Activated CD4-positive, alpha-beta T cell treated with anti-CD3 and anti-CD28 coated beads, Interleukin-2, amount 50 U/mL, for 4 hours (primary cell): Measurements from ENCODE around the gene TEX261.
"Not testable (repeated sequence)": the region's sequence is repeated elsewhere in the genome, so short reads cannot be mapped to it uniquely, and the experiment has no call there.

ENCODE experiments used
- DNase-seq, 2 experiments: peaks; one replicate each; pipeline ENCODE4 v3.0.0-alpha.2; 2020

TEX261 gene

DNA sequence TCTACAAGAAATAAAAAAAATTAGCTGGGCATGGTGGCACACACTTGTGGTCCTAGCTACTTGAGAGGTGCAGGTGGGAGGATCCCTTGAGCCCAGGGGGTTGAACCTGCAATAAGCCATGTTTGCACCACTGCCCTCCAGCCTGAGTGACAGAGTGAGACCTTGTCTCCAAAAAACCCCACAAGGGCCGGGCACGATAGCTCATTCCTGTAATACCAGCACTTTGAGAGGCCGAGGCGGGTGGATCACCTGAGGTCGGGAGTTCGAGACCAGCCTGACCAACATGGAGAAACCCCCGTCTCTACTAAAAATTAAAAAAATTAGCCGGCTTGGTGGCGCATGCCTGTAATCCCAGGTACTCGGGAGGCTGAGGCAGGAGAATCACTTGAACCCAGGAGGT lies 5.3 kb upstream of the TEX261 start:
- DNase-seq, result not testable (repeated sequence)

- DNase-seq, result no peak
These were observed 4.7 kb upstream of the TEX261 start for GRCh38 chr2:70999362-70999761.

DNA sequence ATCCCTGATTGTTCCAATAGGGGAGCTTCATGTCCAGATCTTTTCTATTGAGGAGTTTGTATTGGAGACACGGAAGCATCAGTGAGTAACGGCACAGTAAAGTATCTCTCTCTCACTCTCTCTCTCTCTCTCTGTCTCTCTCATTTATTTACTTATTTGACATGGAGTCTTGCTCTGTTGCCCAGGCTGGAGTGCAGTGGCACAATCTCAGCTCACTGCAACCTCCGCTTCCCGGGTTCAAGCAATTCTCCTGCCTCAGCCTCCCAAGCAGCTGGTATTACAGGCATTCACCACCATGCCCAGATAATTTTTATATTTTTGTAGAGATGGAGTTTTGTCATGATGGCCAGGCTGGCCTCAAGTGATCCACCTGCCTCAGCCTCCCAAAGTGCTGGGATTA lies 4.2 kb upstream of the TEX261 start:
- not testable (repeated sequence) for DNase-seq

GRCh38 chr2:70995426-70995729 lies 705 bp upstream of the TEX261 start:
- peak; percentile 44 to 48 for DNase-seq

DNA sequence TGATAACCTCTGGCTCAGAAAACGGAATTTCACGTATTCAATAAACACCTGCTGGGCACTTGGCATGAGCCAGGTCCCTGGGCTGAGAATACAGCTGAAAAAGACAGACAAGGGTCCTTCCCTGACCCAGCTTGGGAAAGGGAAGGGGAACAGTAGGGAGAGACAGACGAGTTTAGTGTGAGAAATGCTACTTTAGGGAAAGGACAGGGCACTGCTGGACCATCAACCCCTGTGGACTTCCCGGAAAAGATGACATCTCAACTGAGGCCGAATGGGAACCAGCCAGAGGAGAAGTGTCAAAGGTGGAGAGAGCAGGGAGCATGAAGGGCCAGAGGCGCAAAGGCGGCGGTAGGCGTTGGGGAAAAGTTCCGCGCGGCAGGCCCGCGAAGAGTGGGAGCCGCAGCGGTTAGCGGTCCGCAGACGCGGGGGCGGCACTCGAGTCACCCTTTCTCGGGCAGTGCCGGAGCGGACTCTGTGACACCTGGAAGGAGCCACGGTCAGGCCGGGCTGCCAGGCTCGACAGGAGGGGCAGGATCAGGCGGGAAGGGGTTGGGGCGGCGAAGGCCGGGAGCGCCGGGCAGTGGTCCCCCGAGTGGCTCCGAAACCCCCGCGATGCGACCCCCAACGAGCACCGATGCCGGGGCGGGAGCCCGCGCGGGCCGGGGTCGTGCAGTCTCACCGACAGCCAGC lies 519 bp downstream of the TEX261 start:
- DNase-seq, result peak in 1 of 2 experiments; percentile 35

DNA sequence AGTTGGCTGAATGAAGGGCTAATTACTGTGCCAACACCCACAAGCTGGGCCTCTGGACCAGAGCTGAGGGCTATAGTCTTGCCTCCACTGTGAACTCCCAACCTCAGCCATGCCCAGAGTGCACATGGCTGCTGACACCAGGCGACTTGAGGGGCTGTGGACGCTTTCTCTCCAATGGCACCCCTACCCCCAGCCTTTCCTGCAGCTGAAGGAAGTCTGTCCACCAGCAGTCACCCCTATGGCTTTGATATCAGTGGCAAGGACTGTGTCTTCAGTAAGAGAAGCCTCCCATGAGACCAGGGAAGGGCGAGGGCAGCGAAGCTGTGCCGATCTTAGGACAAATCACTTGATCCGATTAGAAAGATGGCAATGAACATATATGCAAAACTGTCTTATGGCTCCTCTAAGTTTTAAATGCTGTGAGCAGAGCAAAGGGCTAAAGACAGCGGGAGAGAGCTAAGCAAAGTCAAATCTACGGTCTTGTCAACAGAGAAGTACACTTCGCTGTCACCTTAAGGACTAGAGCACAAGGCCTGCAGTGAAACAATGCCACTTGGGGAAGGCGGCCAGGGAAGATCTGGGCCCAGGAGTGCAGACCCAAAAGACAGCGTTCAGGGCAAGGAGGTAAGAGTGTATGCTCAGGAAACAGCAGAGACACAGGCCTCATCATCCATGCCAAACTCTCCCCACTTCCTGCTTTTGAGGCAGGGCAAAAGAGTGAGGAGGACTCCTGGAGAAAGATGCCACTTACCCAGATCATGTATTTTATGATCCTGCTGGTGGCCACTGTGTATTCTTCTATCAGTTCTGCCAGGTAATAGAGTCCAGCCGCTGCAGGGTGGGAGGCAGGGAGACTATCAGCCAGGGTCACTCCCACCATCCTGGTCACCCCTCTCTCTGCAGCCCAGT lies 1.5 kb downstream of the TEX261 start:
- no peak for DNase-seq

DNA sequence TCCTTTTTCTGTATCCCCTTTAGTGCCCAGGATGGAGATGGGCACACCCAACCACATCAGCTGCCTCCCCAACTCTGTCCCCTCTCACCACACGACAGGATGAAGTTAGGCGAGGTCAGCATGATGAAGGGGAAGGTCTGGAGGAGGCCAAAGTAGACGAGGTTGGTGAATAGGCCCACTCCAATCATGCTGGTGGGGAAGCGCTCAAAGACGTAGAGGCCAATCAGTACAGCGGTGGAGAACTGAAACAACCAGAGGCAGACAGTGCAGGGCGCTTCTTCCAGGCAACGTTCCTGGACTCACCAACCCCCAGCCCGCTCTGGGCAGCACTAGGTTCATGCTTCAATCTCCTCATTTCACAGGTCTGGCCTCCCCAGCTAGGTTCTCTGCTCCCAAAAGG lies 2.9 kb downstream of the TEX261 start:
- no peak for DNase-seq

GRCh38 chr2:70991142-70991541 lies 3.5 kb downstream of the TEX261 start:
- DNase-seq, result no peak

DNA sequence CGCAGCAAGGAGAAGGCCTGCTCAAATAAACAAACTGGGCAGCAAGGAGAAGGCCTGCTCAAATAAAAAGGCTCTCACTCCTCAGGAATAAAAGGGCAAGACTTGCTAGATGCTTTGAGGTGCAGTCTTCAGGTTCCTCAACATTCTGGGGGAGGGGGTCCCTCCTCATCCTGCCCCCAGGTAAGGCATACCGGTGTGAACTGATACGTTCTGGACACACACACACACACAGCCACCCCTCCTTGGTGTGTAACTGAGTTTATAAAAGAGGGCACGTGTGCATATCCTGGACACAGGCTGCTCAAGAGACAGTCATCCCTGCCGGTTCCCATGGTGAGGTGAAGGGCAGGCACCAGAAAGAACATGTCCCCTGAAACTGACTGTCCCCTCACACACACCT lies 4.5 kb downstream of the TEX261 start:
- no peak for DNase-seq

DNA sequence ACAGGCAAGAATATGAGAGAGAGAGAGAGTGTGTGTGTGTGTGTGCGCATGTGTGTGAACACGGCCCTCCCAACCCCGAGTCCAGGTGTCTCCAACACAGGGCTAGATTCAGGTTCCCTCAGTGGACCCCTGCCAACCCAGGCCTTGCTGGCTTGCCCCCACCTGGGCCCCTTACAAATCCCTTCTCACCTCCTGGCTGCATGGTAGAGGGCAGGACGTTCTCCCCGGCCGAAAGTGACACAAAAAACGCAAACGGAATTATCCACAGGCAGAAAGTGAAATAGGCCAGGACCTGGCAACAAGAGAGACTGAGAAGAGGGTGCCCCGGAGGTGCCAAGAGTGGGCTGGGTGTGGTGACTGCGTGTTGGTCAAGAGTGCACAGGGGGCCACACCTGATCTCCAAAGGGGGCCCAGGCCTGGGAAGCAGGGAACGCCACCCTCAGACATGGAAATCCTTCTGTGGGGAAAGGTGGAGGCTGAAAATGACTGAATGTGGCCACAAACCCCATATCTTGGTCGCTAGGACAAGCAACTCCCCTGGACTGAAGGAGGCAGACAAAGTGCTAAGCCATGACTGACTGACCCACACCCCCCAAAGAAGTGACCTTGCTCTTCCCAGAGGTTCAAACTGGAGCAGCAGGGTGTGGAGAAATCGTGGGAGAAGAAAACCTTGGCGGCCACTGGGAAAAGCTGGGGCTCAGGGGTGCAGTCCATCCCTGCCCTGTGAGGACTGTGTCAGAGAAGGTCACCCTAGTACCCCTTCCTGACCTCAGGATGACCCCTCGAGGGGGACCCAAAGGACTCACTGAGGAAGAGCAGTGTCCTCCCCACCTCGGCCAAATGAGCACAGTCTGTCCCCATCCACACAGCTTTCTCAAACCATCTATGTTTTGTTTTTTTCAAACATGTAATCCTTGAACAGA lies 5.7 kb downstream of the TEX261 start:
- DNase-seq, result no peak

DNA sequence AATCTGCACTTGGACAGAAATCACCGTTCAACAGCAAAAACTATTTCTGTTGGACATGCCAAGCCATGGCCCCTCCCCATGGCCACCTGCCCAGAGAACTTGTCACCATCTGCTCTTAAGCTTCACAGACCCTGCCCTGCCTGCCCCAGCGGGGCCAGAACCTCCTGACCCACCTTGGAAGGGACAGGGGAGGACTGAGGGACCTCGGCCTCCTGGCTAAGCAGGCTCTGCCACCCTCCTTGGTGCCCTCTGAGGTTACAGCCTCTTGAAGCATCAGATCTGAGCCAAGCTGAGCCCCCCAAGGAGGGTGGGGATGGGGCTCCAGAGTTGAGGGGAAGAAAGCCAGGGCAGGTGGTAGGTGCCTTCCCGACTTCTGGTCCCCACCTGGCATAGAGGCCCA lies 6.5 kb downstream of the TEX261 start:
- DNase-seq, result no peak

GRCh38 chr2:70987386-70987785 lies 7.3 kb downstream of the TEX261 start:
- no peak for DNase-seq

GRCh38 chr2:70986499-70987189 lies 8.0 kb downstream of the TEX261 start:
- DNase-seq, result no peak

DNA sequence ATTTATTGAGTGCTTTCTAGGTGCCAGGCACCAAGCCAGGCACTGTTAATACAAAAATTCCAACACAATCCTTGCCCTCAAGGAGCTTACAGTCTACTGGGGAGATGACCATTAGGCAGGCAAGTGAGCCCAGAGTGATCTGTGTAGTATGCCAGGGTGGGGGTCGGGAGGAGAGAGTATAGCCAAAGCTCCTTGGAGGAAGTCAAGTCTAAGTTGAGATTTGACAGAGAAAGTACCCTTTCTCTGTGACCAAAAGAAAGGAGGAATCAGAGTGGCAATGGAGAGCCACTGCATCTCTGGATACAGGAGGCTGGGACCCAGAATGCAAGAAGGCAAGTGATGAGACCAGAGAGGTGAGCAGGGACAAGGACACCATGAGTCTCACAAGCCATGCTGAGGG lies 8.7 kb downstream of the TEX261 start:
- no peak for DNase-seq

- no peak for DNase-seq
These were observed 9.4 kb downstream of the TEX261 start for GRCh38 chr2:70985283-70985688.

DNA sequence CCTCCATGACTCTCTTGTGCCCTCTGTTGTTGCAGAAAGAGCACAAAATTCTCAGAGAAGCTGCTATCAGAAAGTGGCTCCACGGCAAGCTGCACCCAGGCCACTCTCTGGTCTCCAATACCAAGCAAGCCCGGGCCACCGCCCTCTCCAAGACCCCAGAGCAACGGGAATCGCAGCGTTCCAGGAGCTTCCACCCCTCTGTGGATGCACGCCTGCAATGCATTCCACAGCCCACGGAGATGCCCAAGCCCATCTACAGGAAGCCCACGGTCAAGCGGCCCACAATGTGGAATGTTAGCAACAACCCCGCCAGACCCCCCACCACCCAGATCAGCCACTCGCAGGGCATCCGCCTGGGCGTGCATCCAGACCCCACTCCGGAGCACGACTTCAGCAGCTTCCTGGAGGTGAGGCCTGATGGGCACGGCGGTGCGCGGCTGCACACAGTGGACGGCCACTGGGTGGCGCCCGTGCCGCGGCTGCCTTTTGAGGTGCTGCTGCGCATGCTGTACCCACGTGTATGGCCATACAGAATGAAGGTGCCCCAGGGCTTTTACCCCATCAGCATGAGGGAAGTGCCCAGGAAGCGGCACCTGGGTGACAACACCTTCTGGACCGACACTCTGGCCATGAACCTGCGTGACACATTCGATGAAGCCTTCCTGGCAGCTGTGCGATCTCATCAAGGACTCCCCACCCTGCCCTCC lies 9.9 kb downstream of the TEX261 start:
- DNase-seq, result peak; percentile 77 to 79

GRCh38 chr2:70984228-70984575 lies 10.5 kb downstream of the TEX261 start:
- no peak for DNase-seq

DNA sequence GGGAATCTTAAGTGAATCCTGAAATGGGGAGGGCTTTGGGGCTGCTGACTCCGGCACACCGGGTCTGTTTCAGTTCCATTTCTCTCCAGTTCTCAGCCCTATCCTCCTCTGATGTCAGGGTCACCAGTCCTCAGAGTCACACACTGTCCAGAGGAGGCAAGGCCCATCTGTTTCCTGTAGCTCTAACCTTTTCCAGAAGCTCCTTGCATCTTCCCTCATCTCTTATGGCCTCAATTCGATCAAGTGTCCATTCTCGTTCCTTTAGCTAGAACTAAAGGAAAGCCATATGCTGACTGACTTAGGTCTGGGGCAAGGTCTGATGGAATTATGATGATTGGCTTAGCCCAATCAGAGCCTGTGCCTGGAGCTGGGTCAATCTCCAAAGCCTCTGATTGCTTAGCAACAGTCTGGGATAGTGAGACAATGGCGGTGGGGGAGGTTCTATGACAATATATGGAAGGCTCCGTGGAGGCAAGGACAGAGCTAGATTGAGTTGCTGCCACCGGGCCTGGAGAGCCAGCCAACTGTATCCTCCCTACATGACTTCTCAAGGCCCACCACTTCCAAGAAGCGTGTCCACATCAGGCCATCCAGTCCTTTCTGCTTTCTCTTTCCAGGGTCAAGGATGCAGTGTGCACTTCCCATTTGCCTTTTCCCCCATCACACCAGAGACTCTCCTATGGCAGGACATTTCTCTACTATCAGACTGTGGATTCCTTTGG lies 11.0 kb downstream of the TEX261 start:
- no peak for DNase-seq

- DNase-seq, result no peak
These were observed 11.7 kb downstream of the TEX261 start for GRCh38 chr2:70982971-70983370.

GRCh38 chr2:70981866-70982810 lies 12.5 kb downstream of the TEX261 start:
- no peak for DNase-seq
